Activated naive CD8-positive, alpha-beta T cell treated with anti-CD3 and anti-CD28 coated beads, Interleukin-2, amount 10 ng/mL, durations not matched to agents 7 days and 5 days (primary cell): Measurements from ENCODE around the gene CHRNA5. TPM values are rescaled to one million over a fixed set of nuclear protein-coding genes. Genes with fewer than 3 reads are reported as not detected.

Source experiments
- ATAC-seq: fragments of 150-1000 bp; cut with Tn5 transposase; one replicate; pipeline ENCODE4 v1.10.0; 2021; ENCODE audit warnings: low read depth, moderate library complexity
- POLR2A ChIA-PET: fragments of 350-600 bp; sonication (Branson Sonifier 250); formaldehyde crosslinking; loops from one replicate; lab custom pipeline; 2021; ENCODE audit warnings: antibody characterized with exemption; lab: Charles Lee
- DNase-seq: peaks from one replicate; pipeline ENCODE4 v3.0.0; 2021
- H3K27ac Mint-ChIP-seq: one replicate; pipeline ENCODE4 v1.8.0; 2022; ENCODE audit warnings: mild to moderate bottlenecking, mixed read lengths
- H3K27me3 Mint-ChIP-seq: one replicate; pipeline ENCODE4 v1.8.0; 2022; ENCODE audit warnings: mild to moderate bottlenecking, moderate library complexity, mixed read lengths
- H3K36me3 Mint-ChIP-seq: one replicate; pipeline ENCODE4 v1.8.0; 2021; ENCODE audit warnings: mild to moderate bottlenecking, mixed read lengths
- H3K4me1 Mint-ChIP-seq: one replicate; pipeline ENCODE4 v1.8.0; 2021; ENCODE audit warnings: mixed read lengths
- H3K4me3 Mint-ChIP-seq: one replicate; pipeline ENCODE4 v1.8.0; 2022; ENCODE audit warnings: mild to moderate bottlenecking, moderate library complexity, mixed read lengths
- H3K9me3 Mint-ChIP-seq: one replicate; pipeline ENCODE4 v1.8.0; 2021; ENCODE audit warnings: mixed read lengths
- total RNA-seq, 2 experiments: library from RNA; stranded (reverse); gene quantifications; one replicate each; pipeline ENCODE4 v1.2.3, GENCODE V29; 2021

CHRNA5 gene
- total RNA-seq, 2 experiments from 2014 or later: 1.2 to 2.2 TPM

DNA sequence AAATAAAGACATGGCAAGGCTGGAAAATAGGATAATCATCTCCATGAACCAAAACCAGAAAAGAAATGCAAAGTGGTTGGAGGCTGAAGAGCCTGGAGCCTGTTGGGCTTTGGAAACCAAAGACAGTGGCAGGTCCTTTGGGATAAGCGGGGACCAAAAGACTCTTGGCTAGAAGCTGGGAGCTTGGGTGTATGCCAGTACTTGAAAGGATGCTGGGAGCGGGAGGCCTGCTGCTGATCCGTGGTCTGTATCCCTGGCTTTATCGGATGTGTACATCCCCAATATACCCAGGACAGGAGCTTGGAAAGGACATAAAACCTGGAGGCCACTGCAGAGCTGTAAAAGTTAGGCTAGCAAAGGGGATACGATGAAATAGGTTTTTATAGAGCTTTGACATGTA lies 77.0 kb downstream of the CHRNA5 start:
- Mint-ChIP-seq H3K4me1 (peaks cover 7% of the 10 kb centered on the region), H3K27ac (no peak overlapping the region)

More for the DNA sequence above, 77.0 kb downstream of the CHRNA5 start:
- ATAC-seq (no peak), DNase-seq (no peak)
- peaks cover 14% of the 10 kb centered on the region for H3K27me3 Mint-ChIP-seq
- no peaks in the 10 kb centered on the region for H3K36me3 Mint-ChIP-seq
- H3K9me3 Mint-ChIP-seq: no peaks in the 10 kb centered on the region
- POLR2A ChIA-PET: no interaction called here
- H3K4me3 Mint-ChIP-seq: no peak overlapping the region

Other genes starting within 250 kb of the CHRNA5 start
- not detected for gene CRABP1, start 225.2 kb upstream of the CHRNA5 start, total RNA-seq
- gene IREB2, start 127.3 kb upstream of the CHRNA5 start, total RNA-seq: 10 to 100 TPM; 60.6 to 61.4 TPM
- gene HYKK, start 57.9 kb upstream of the CHRNA5 start, total RNA-seq: 1 to 10 TPM; 1.6 to 2.4 TPM
- 100 to 1,000 TPM; 181 to 183 TPM for gene PSMA4, start 25.1 kb upstream of the CHRNA5 start, total RNA-seq
- gene CHRNA3, start 55.5 kb downstream of the CHRNA5 start, total RNA-seq: not detected
- not detected for gene CHRNB4, start 75.7 kb downstream of the CHRNA5 start, total RNA-seq
- under 1 TPM in 1 of 2 experiments, not detected in 1; 0.14 TPM for gene ADAMTS7, start 245.9 kb downstream of the CHRNA5 start, total RNA-seq